ENCODE measurements around the gene TRAPPC8. TPM values are rescaled to one million over a fixed set of nuclear protein-coding genes. Genes with fewer than 3 reads are reported as not detected.

TRAPPC8 gene
- total RNA-seq: 12.3 and 17.6 TPM in 2 replicates

GRCh38 chr18:31942999-31943877 lies at the start of gene TRAPPC8:
TRAPPC8 (minus strand) TSS chr18:31943128; CDS start chr18:31942764, 364 bp downstream.

Other genes with a start within 250 kb of the TRAPPC8 start
- not detected in 2 replicates for gene SLC25A52, start 182.2 kb downstream of the TRAPPC8 start, total RNA-seq
- gene RNF125, start 75.7 kb upstream of the TRAPPC8 start, total RNA-seq: 0.14 and 1.3 TPM in 2 replicates
- gene RNF138, start 148.7 kb upstream of the TRAPPC8 start, total RNA-seq: 16.7 and 28.0 TPM in 2 replicates
- gene MEP1B, start 246.9 kb upstream of the TRAPPC8 start, total RNA-seq: not detected in 2 replicates

Data from airway epithelial cell (primary cell).